ENCODE data around the gene ABCB6.

DNA sequence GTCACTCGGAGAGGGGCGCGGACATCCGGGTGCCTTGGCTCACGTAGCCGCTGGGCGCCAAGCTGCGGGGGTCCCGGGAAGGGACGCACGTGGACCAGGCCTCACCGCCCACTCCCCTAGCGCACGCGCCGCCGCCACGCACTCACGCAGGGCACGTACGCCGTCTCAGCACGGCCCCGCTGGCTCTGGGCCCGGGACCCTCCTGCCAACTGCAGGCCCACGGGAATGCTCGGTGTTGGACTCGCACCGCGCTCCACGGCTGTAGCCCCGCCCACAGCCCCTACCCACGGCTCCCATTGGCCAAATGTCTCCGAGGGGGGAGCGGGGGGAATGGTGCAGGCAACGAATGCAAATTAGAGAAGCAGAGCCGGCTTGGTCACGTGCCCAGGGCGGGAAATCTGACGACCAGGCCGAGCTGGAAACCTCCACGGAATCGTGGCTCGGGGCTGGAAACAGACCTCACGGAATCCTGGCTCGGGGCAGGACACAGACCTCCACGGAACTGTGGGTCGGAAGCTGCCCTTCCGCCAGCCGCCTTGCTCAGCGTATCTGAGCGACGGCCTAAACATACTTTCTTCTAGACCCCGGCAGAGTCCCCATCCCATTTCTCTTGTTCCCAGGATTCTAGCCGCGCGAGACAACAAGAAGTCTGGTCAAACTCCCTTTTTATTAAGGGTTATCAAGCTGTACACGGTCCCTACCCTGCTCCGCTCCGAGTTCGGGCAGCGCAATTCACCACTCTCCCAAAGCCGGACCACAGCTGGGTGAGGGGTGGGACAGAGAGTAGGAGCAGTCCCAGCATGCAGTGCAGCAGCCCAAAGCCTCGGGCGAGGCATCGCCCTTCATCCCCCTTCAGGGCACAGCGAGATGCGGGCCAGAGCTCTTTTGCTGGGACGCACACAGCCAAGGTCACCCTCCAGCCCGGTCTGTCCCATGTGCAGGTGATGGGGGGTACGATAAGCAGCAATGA is at the start of gene ABCB6:
- TF ChIP-seq CTCF (IDR thresholded peaks at IDR 0.05) (peak in 1 of 6 experiments; percentile 9), POLR2A (IDR thresholded peaks at IDR 0.05) (peak; percentile 51 to 59)

Measured in Peyer's patch (tissue), 4 donors.